ENCODE measurements around the gene CC2D1B.

The CC2D1B gene

DNA sequence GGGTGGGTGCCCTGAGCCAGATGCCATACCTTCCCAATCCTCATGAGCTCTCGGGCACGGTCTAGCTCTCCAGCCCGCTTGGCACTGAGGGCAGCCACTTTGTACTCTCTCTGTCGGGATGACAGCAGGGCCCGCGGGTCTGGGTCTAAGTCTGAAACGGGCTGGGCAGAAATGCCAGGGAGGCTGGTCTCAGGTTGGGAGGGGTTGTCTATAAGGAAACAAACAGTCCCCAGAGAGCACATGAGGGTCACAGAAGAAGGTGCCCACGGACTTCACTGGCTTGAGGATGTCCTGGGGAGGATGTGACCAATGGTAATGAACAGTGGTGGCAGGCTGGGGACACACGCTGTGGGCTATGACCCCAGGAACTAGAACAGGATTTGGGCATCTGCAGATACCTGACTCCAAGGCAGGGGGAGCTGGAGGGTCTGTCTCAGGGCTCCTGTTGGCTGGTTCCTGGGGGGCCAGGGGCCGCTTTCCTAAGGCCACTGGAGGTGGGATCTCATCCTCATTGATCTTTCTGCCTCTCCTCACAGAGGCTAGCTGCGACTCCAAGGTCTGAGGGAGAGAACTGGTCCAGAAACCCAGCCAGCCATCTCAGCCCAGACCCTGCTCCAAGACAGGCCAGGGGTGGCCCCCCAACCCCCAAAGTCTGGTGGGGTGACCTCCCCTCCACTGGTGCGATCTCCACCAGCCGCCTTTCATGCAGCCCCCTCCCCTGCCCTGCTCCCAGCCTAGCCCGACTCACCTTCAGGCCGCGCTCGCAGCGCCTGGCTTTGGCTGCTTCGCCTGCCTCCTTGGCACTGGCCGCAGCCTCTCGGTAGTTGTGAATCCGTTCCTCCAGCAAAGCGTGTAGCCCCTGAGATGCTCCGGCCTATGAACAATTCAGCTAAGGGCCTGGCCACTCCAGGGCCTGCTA lies 6.1 kb downstream of the CC2D1B start:
- no peak for DNase-seq (ENCODE audit: low read depth in 2 of 2, low spot score in 1 of 2)

DNA sequence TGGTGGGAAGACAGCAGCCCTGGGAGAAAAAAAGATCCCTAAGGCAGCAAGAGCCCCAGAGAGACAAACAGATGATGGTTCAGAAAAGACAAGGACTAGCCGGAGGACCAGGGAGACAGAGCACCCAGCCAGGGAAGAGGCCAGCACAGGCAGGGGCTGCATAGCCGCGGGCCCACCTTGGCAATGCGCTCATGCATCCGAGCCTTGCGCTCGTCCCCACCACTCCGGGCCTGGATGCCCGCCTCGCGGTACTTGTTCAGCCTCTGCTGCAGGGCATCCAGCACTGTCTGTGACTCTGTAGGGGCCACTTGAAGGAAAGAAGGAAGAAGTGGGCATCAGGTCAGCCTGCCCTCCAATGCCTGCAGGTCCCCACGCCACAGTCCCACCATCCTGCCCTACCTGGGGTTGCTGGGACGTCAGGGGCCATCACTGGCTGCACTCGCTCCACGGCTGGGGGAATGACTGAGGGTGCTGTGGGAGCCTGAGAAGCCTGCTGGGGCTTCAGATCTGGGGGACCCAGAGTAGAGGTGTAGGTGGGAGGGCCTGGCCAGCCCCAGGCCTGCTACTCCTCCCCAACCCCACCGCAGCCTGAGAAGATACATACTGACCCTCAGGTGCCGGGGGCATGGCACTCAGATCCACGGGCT lies 7.0 kb downstream of the CC2D1B start:
- no peak for DNase-seq (ENCODE audit: low read depth in 2 of 2, low spot score in 1 of 2)

DNA sequence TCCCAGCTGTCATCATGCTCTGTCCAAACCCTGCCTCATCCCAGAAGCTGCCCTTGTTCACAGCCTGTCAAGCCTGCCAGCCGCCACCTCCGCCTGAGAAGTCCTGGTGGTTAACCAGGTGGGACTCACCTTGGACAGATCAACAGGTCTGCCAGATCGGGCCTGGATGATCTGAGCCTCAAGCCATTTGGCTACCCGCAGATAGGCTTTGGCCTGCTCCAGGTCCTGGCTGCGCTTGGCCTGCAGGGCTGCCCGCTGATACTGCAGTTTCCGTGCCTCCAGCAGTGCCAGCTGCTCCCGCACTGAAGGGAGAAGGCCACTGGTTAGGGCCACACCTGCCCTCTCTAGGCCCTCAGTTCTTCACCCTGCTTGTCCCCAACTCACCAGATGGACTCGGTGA lies 8.6 kb downstream of the CC2D1B start:
- no peak for DNase-seq (ENCODE audit: low read depth in 2 of 2, low spot score in 1 of 2)

DNA sequence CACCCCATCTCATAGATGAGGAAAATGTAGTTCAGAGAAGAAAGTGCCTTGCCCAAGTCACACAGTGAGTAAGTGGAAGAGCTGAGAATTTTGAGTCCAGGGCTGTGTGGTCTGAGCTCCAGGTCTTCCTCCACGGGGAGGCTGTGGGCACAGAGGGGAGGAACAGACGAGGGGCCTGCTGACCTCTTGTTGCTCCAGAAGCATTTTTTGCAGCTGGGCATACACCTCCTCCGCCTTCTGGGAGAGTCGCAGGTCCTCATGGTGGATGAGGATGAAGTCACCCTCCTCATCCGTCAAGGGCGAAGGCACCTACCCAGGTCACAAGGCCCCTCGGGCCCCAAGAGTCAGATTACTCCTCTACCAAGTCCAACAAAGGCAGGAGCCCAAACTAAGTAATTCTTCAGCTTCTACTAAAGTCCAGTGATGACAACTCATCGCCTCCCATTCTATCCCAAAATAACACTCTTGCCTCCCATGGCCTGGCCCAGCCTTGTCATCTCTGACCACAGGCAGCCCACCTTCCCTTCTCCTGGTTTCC lies 9.1 kb downstream of the CC2D1B start:
- no peak for DNase-seq (ENCODE audit: low read depth in 2 of 2, low spot score in 1 of 2)

DNA sequence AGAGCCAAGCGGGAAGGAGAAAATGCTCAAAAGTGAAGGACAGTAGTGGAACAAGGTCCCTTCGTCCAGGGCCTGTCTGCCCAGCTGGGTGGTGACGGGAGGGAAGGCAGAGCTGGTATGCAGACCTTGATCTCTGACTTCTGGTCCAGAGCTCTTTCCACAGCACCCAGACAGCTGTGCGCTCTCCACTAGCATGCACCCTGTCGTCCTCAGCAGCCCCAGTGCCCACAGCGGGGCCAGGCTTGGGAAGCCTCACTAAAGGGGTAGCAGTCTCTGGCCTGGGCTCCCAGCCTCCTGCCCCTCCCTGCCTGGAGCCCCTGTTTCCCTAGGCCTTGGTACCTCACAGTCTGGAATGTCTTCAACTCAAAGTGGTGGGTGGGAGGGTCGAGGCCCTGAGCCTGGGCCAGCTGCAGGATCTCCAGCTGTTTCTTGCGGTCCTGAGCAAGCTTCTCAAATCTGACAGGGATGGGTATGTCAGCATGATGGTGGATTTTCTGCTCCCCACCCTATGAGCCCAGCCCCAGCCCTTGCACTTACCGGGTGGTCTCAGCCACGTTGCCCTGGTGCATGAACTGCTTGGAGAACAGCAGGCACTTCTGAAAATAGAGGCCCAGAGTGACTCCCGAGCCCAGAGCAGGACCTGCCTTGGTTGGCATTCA lies 10.0 kb downstream of the CC2D1B start:
- DNase-seq (ENCODE audit: low read depth in 2 of 2, low spot score in 1 of 2) = no peak

DNA sequence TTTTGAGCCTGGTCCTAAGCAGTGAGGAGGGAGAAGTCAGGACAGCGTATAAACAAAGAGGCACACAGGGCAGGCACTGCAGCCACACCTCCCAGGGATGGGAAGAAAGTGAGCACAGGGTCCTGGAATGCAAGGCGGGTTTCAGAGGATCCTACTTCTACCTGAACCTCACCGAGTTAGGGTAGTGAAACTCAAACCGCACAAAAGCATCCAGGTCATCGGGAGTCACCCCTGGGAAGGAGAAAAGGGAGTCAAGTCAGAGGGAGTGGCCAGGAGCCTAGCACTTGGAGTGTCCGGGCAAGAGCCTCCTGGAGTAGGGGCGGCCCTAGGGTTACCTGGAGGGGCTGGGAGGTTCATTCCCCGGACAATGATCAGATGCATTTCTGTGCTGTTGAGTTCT lies 10.6 kb downstream of the CC2D1B start:
- no peak for DNase-seq (ENCODE audit: low read depth in 2 of 2, low spot score in 1 of 2)

DNA sequence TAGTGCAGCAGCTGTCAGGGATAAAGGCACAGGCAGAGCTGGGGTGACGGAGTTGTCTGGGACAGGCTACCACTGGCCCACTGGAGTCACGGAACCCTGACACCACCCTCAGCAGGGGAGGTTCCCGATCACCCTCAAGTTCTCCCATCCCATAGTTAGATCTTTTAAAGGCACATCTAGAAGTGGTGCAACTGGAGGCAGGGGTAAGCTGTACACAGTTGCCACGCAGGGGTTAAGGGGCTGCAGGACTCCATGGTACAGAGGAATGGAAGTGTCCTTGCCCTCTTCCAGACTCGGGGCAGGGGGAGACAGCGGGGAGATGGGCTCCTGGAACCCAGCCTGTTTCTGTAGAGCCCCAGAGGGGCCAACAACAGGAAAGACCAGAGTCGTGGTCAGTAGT lies 13.3 kb downstream of the CC2D1B start:
- DNase-seq (ENCODE audit: low read depth in 2 of 2, low spot score in 1 of 2) = no peak

DNA sequence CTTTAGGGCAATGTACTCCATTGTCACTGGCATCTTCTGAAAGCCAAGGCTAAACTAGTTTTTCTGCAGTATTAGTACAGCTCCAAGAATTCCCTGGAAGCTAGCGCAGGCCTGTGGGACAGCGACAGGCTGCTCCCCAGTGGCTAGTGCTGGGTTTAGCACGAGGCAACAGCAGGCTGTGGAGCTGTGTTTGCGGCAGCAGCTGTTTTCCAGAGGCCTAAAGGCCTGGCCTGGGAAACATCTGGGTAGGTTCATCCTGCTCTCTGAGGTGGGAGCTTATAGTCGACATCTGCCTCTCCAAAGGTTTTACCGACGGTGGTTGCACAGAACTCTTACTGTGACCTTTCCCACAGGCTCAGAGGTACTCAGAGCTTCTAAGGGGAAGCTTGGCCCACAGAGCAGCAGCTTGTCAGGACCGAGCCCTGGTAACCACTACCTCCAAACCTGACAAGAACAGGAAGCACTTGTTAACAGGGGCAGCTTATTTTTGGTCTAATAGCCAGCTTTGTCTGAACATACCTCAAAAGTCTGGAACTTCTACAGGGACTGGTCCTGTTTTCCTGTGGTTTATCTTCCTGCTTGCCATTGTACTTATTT lies 17.2 kb downstream of the CC2D1B start:
- DNase-seq (ENCODE audit: low read depth in 2 of 2, low spot score in 1 of 2) = no peak

DNA sequence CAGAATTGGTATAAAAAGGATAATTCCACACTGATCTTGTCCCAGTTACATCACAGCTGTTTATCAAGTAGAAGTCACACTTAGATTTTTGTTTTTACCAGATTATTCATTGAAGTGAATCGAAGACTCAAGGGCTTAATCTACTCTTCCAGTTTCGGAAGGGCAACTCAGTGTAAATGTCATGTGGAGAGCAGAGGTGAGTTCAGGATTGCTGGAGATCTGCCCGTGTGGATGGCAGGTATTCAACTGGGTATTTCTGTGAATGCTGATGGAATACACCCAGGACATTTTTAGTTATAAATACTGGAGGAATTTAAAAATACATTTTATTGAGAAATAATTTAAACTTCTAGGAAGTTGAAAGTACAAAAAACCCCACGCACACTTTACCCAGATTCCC lies 19.4 kb downstream of the CC2D1B start:
- no peak for DNase-seq (ENCODE audit: low read depth in 2 of 2, low spot score in 1 of 2)

DNA sequence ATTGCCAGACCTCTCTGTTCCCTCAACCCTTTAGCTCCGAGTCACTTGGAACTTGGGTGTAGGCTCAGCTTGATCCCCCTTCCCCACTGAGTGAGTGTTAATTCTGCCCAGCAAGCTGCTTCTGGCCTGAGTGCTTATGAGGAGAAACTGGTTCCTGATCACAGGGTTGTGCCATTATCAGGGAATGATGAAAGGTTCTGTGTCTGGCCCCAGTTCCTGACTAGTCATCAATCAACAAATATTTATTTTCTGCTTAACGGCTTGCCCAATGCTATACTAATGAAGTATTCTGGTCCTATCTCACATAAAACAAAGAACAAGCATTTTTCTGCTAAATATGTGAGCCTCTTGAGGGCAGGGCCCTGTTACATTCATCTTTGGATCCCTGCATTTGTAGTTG lies 20.8 kb downstream of the CC2D1B start:
- DNase-seq (ENCODE audit: low read depth in 2 of 2, low spot score in 1 of 2) = no peak

DNA sequence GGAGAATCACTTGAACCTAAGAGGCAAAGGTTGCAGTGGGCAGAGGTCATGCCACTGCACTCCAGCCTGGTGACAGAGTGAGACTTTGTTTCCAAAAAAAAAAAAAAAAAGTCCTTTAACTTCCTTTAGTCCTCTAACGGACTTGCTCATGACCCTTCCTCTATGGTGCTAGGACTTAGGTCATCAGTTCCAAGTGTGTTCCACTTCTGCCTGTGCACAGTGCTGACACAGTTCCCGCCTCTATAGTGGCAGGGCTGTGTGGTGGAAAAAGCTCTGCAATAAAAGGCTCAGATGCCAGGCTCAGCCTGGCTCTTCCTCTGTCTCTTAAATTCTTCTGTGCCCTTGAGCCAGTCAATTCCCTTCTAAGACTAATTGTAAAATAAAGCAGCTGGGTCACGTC lies 22.0 kb downstream of the CC2D1B start:
- no peak for DNase-seq (ENCODE audit: low read depth in 2 of 2, low spot score in 1 of 2)

DNA sequence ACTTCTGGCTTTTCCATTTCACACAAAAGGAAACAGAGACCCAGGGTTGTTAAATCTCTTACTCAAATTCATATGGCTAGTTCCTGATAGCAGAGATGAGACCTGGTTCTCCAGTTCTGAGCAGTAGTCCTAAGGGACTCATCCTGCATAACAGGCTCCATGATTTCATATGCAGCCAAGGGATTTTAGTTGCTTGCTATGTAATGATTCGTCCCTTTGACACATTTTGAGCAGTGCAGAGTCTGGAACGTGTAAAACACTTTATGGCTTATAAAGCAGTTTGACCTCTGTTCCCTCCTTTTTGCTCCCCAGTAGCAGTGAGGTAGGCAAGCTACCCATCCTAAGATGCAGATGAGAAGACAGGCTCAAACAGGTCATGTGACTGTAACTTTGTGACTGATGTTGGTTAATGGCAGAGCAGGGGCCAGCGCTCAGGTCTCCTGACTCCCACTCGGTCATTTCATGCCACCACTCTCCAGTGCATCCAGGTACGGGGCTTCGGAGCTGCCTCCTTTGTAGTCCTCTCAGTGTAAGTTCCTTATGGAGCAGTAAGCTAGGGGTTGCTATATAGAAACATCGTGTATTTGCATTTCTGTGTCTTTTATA lies 24.2 kb downstream of the CC2D1B start:
- no peak for DNase-seq (ENCODE audit: low read depth in 2 of 2, low spot score in 1 of 2)

DNA sequence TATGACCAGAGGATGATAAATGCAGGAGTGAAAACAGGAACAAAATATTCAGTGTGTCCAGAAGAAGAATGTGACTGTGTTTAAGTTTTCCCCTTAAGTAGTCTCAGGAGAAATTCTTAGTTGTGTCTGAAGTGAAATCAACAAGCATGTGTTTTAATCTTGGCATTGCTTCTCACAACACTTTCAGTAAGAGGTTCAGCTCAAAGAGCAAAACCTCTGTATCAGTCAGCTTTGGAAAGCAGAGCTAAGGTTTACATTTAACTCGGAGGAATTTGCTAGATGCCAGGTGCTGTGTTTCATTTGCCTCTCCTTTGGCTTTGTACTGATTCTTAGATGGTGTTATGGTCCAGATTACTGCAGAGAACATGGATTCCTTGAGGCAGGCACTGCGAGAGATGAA lies 28.6 kb downstream of the CC2D1B start:
- DNase-seq (ENCODE audit: low read depth in 2 of 2, low spot score in 1 of 2) = no peak

DNA sequence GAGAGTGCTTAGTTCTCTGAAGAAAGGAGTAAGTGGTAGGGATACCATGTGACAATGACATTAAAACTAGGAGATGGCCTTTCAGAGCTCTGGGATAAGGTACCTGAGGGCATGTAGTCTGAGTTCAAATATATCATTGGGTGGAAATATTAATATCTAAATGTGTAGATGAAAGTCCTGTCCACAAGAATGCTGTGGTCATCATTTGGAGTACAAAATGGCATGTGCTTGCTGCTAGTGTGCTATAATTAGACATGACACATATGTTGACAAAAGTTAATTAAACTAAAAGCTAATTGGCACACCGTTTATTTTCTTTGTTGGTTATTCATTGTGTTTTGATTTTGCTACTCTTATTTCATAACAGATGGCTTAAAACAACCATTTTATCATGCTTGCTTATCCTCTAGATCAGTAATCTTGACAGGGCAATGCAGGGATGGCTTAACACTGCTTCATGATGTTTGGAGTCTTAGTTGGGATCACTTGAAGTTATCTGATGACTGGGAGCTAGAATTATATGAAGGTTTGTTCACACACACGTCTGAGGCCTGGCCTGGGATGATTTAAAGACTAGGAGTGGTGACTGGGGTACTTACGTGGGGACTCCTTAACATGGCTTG lies 31.0 kb downstream of the CC2D1B start:
- no peak for DNase-seq (ENCODE audit: low read depth in 2 of 2, low spot score in 1 of 2)

DNA sequence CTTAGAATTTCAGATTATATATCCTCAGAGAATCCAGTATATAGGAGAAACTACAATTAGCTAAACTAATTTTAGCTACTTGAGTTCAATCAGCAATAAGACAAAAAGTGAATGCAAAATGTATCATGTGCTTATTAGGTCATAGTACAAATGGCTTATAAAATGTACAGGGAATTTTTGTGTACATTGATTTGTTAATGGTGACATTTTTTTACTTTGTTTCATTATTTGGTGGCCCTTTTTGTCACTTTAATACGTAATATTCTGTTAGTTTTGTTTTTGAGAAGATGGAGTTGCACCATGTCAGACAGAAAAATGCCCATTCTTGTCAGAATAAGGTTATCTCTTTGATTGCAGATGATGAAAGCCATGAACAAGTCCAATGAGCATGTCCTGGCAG lies 33.6 kb downstream of the CC2D1B start:
- no peak for DNase-seq (ENCODE audit: low read depth in 2 of 2, low spot score in 1 of 2)

DNA sequence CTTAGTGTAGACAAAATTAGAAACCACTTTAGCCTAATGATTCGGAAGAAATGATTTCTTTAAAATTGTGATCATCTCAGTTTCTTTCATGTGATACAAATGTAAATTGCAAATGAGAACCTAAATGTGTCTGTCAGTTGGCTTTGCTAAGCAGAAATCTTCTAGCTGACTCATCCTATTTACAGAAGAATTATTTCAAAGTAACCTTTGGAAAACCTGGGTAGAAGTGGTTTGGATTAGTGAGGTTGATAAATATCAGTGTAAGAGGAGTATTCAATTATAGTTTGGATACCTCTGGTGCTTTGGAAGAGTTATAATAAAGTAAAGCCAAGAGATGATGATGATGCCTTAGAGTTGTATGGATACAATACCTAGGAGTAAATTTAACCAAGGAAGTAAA lies 37.4 kb downstream of the CC2D1B start:
- DNase-seq (ENCODE audit: low read depth in 2 of 2, low spot score in 1 of 2) = no peak

DNA sequence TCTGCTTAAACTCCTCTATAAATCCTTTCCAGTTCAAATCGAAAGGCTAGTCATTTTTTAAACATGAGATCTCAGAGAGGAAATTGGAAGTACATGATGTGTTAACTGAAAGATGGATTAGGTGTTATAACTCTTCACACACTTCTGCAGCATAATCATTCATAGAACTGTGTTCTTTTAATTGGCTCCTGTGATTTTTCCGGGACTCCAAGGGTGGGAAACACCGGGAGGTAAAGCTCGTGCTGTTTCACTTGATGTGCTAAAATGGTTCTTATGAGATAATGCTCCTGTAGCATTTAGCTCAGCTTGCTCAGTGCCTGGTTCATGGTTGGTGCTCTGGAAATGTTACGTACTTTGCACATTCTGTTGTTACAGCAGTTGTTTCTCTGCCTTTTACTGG lies 40.2 kb downstream of the CC2D1B start:
- no peak for DNase-seq (ENCODE audit: low read depth in 2 of 2, low spot score in 1 of 2)

DNA sequence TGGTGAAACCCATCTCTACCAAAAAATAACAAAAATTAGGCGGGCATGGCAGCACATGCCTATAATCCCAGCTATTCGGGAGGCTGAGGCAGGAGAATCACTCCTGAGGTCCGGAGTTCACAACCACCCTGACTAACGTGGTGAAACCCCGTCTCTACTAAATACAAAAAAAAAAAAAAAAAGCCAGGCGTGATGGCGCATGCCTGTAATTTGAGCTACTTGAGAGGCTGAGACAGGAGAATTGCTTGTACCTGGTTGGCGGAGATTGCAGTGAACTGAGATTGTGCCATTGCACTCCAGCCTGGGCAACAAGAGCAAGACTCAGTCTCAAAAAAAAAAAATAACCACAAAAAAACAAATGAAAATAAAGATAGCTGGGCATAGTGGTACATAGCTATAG lies 42.3 kb downstream of the CC2D1B start:
- no peak for DNase-seq (ENCODE audit: low read depth in 2 of 2, low spot score in 1 of 2)

DNA sequence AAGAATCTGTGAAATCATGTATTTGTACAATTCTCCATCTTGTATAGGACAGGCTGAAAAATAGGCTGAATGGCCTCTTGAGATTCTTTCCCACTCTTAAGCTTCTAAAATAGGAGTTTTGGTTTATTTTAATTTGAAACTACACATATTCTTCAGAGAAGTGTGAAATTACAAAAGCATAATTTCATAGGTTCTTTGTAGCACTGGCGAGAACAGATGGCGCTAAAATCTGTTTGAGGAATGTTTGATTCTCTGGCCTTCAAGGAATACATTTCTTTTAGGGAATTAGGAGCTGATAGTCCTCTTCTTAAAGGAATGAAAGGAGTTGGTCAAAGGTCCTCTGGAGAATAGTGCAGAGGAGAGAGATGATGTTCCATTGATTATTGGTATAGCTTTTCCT lies 44.9 kb downstream of the CC2D1B start:
- no peak for DNase-seq (ENCODE audit: low read depth in 2 of 2, low spot score in 1 of 2)

DNA sequence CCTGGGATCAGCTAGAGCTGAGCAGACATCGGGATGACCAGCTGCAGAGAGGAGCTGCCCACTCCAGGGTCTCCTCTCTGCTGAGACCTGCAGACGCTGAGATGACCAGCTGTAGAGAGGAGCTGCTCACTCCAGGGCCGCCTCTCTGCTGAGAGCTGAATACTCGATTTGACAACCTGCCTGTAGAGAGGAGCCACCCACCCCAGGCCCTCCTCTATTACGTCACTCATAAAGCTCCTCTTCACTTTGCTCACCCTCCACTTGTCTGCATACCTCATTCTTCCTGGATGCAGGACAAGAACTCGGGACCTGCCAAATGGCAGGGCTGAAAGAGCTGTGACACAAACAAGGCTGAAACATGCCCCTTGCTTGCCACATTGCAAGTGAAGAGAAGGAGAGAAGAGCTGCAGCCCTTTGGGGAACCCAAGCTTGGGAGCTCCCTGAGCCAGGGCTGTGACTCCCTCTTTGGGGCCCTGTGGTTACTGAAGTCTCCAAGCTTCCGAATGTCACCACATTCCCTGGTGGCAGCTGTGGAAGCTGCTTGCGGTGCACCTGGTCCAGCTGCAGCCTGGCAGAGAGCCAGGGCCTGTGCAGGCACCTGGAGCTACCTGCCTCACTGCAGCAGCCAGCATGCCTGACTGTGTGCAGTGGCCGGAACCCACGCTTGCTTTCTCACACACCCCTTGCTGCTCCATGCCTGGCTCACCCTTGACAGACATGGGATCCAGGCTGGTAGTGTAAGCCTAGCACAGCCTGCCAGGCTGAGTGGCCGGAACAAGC lies 59.6 kb downstream of the CC2D1B start:
- DNase-seq (ENCODE audit: low read depth in 2 of 2, low spot score in 1 of 2) = no peak

Data from stimulated activated CD8-positive, alpha-beta memory T cell treated with anti-CD3 and anti-CD28 coated beads, Interleukin-4, amount 100 ng/mL, for 1 hour (primary cell).